Osteocyte (in vitro differentiated cells): Measurements from ENCODE around the gene RTN4RL1. TPM values are rescaled to one million over a fixed set of nuclear protein-coding genes. Genes with fewer than 3 reads are reported as not detected.

ENCODE experiments used
- DNase-seq: peaks from one replicate; pipeline ENCODE4 v3.0.0; 2021; ENCODE audit warnings: mixed read lengths; ENCODE audit not compliant: unreplicated experiment; ENCODE audit errors: extremely low spot score
- H3K27ac Mint-ChIP-seq: one replicate; pipeline ENCODE4 v1.8.0; 2021; ENCODE audit warnings: mild to moderate bottlenecking, mixed read lengths; ENCODE audit not compliant: unreplicated experiment
- H3K27me3 Mint-ChIP-seq: one replicate; pipeline ENCODE4 v1.8.0; 2021; ENCODE audit warnings: mixed read lengths; ENCODE audit not compliant: unreplicated experiment
- H3K36me3 Mint-ChIP-seq: one replicate; pipeline ENCODE4 v1.8.0; 2021; ENCODE audit warnings: mixed read lengths; ENCODE audit not compliant: unreplicated experiment
- H3K4me1 Mint-ChIP-seq: one replicate; pipeline ENCODE4 v1.8.0; 2021; ENCODE audit warnings: mixed read lengths; ENCODE audit not compliant: unreplicated experiment
- H3K4me3 Mint-ChIP-seq: one replicate; pipeline ENCODE4 v1.8.0; 2021; ENCODE audit warnings: mild to moderate bottlenecking, moderate library complexity, mixed read lengths; ENCODE audit not compliant: unreplicated experiment
- H3K9me3 Mint-ChIP-seq: one replicate; pipeline ENCODE4 v1.8.0; 2021; ENCODE audit warnings: mixed read lengths; ENCODE audit not compliant: unreplicated experiment
- CTCF ChIP-seq: fragments of 200-600 bp; sonication (generic); IDR thresholded peaks from 2 replicates; pipeline ENCODE4 v1.5.0; 2021; ENCODE audit warnings: antibody characterized with exemption, mild to moderate bottlenecking, moderate library complexity
- total RNA-seq: library from RNA; stranded (reverse); gene quantifications from 2 replicates; pipeline ENCODE4 v1.2.1, GENCODE V29; 2021

RTN4RL1 gene
- total RNA-seq, 1 donor from 2014 or later, result 3.7 TPM

- Mint-ChIP-seq H3K36me3 (peaks cover 2% of the 10 kb centered on the region), H3K27me3 (peaks cover 4% of the 10 kb centered on the region), H3K9me3 (no peaks in the 10 kb centered on the region), H3K27ac (peak overlapping the region; percentile 79), H3K4me1 (peaks cover 24% of the 10 kb centered on the region), H3K4me3 (peak overlapping the region; percentile 78)
- DNase-seq, result peak; percentile 96
- no peak for TF ChIP-seq CTCF
Measured at GRCh38 chr17:2049333-2050299, 24.5 kb upstream of the RTN4RL1 start.

GRCh38 chr17:2048805-2049204 is 23.7 kb upstream of the RTN4RL1 start:
- Mint-ChIP-seq H3K9me3 (no peaks in the 10 kb centered on the region), H3K4me3 (peak overlapping the region; percentile 78), H3K27me3 (peaks cover 4% of the 10 kb centered on the region), H3K36me3 (peaks cover 3% of the 10 kb centered on the region), H3K4me1 (peaks cover 19% of the 10 kb centered on the region), H3K27ac (peak overlapping the region; percentile 79)
- DNase-seq, result no peak
- TF ChIP-seq CTCF, result no peak

DNA sequence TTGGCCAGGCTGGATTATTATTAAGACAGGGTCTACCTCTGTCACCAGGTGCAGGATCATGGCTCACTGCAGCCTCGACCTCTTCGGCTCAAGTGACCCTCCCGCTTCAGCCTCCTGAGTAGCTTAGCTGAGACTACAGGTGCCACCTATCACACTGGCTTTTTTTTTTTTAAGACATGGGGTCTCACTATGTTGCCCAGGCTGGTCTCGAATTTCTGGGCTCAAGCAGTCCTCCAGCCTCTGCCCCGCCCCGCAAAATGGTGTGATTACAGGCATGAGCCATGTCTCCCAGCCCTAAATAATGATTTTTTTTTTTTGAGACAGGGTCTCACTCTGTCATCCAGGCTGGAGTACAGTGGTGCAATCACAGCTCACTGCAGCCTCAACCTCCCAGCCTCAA is 22.5 kb upstream of the RTN4RL1 start:
- no peak for TF ChIP-seq CTCF
- Mint-ChIP-seq H3K4me3 (no peak overlapping the region), H3K9me3 (no peaks in the 10 kb centered on the region), H3K27ac (no peak overlapping the region), H3K27me3 (peaks cover 4% of the 10 kb centered on the region), H3K4me1 (peaks cover 24% of the 10 kb centered on the region), H3K36me3 (peaks cover 10% of the 10 kb centered on the region)
- DNase-seq, result no peak

GRCh38 chr17:2044263-2044894 is 19.2 kb upstream of the RTN4RL1 start:
- no peak for DNase-seq
- H3K27me3 Mint-ChIP-seq, result no peaks in the 10 kb centered on the region
- H3K27ac Mint-ChIP-seq, result no peak overlapping the region
- no peaks in the 10 kb centered on the region for H3K9me3 Mint-ChIP-seq
- peaks cover 12% of the 10 kb centered on the region for H3K36me3 Mint-ChIP-seq
- no peak overlapping the region for H3K4me3 Mint-ChIP-seq
- TF ChIP-seq CTCF, result no peak
- H3K4me1 Mint-ChIP-seq, result peaks cover 28% of the 10 kb centered on the region

DNA sequence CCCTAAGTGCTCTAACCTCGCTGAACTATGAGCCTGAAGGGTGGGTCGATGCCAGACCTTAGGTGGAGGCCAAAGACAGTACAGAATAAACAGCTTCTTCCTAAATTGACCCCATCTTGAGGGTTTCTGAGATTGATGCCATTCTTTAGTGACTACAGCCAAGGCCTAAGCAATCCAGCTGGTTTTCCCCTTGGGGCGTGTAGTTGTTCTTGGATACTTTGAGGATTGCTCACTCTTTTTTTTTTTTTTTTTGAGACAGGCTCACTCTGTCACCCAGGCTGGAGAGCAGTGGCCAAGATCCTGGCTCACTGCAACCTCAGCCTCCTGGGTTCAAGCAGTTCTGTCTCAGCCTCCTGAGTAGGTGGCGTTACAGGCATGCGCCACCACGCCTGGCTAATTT is 18.7 kb upstream of the RTN4RL1 start:
- Mint-ChIP-seq H3K9me3 (no peaks in the 10 kb centered on the region), H3K27me3 (no peaks in the 10 kb centered on the region), H3K27ac (no peak overlapping the region), H3K4me3 (no peak overlapping the region), H3K4me1 (peaks cover 24% of the 10 kb centered on the region), H3K36me3 (peaks cover 12% of the 10 kb centered on the region)
- DNase-seq, result no peak
- TF ChIP-seq CTCF, result no peak
